Activated naive CD4-positive, alpha-beta T cell treated with anti-CD3 and anti-CD28 coated beads, Interleukin-2, amount 50 U/mL, for 24 hours (primary cell): Measurements from ENCODE around the gene TFDP1.
A peak's percentile ranks its signal among the peaks of the same experiment; 100 is the strongest.

Experiments
- H3K27ac Mint-ChIP-seq: one replicate; pipeline ENCODE4 v1.8.0; 2021; ENCODE audit warnings: mild to moderate bottlenecking, mixed read lengths
- H3K27me3 Mint-ChIP-seq: one replicate; pipeline ENCODE4 v1.8.0; 2021; ENCODE audit warnings: mixed read lengths
- H3K36me3 Mint-ChIP-seq: one replicate; pipeline ENCODE4 v1.8.0; 2021; ENCODE audit warnings: mixed read lengths
- H3K4me1 Mint-ChIP-seq: one replicate; pipeline ENCODE4 v1.8.0; 2021; ENCODE audit warnings: mixed read lengths
- H3K4me3 Mint-ChIP-seq: one replicate; pipeline ENCODE4 v1.8.0; 2021; ENCODE audit warnings: mild to moderate bottlenecking, mixed read lengths
- H3K9me3 Mint-ChIP-seq: one replicate; pipeline ENCODE4 v1.8.0; 2021; ENCODE audit warnings: mixed read lengths

The TFDP1 gene

DNA sequence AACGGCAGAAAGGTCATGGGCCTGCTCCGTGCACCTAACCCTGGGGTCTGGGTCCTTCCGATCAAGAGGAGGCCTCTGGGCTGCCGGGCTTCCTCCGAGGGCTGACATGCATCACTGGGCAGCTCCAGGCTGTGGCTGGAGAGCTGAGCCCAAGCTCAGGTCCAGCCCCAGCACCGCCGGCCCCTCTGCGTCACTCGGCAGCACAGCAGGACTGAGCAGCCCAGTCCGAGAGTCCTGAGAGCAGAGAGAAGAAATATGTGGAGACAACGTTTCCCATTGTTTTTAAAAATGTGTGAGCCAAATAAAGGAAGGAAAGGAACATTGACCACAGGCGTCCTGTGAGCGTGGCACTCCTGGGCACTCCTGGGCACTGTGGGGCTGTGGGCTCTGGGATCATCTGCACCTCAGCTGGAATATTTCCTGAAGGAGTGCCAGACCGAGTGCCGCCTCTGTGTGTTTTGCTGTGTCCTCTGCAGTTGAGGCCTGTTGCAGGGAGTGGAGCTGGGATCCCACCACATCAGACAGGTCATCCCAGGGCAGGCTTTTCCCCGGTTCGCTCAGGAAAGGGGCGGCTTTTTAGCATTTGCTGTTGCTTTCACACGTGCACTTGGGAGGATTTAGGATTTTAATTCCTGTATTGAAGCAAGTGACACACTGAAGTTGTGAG lies 37.8 kb upstream of the TFDP1 start:
- H3K4me3 Mint-ChIP-seq, result no peak overlapping the region
- peaks cover 6% of the 10 kb centered on the region for H3K4me1 Mint-ChIP-seq
- no peaks in the 10 kb centered on the region for H3K9me3 Mint-ChIP-seq
- peak overlapping the region; percentile 46 for H3K27ac Mint-ChIP-seq
- H3K27me3 Mint-ChIP-seq, result no peaks in the 10 kb centered on the region
- peaks cover 8% of the 10 kb centered on the region for H3K36me3 Mint-ChIP-seq

DNA sequence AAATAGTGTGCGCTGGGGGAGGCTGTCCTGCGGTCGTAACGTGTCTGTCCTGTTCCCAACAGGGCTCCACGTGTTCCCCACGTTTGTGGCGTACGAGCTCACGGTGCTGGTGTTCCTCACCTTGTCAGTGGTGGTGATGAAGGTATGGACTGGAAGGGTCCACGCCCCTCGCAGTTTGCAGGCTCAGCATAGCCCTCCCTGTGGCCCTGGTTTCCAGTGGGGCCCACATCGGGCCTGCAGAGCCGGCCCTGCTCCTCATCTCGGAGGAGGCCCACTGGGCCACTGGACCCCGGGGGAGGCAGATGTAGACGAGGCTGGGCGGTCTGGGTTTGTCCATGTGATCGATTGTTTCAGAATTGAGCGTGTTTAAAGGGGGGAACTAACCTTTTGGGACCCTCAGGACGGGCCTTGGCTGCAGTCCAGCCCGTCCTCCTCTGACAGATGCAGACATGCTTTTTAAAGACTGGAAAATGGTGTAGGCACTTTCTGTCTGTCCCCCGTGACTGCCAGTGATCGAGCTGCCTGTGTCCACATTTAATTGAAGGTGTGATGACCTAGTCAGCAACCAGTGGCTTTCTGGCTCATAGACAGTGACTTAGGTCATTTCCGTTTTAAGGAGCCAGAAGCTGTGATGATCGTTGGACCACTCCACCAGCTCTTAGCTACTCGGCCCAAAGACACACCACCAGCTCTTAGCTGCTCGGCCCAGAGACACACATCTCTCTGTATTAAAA lies 37.1 kb upstream of the TFDP1 start:
- no peak overlapping the region for H3K4me3 Mint-ChIP-seq
- H3K27ac Mint-ChIP-seq, result no peak overlapping the region
- peaks cover 8% of the 10 kb centered on the region for H3K36me3 Mint-ChIP-seq
- no peaks in the 10 kb centered on the region for H3K27me3 Mint-ChIP-seq
- peaks cover 6% of the 10 kb centered on the region for H3K4me1 Mint-ChIP-seq
- H3K9me3 Mint-ChIP-seq, result no peaks in the 10 kb centered on the region

DNA sequence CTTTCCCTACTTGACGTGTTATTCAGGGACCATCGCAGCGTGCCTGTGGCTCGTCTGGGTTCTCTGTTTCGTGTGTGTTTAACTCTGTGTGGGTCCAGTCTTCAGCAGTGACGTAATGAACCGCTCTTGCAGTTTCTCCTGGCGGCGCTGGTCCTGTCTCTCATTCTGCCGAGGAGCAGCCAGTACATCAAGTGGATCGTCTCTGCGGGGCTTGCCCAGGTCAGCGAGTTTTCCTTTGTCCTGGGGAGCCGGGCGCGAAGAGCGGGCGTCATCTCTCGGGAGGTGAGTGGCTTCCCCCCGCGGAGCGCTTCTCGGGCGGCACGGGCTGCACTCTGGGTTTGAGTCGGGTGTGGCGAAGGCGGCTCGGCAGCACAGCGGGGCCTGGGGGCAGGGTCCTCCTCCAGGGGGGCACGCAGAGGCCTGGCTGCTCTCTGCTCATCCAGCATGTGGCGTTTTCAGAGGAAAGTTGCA lies 36.3 kb upstream of the TFDP1 start:
- Mint-ChIP-seq H3K4me1 (peaks cover 6% of the 10 kb centered on the region), H3K4me3 (no peak overlapping the region), H3K36me3 (peaks cover 9% of the 10 kb centered on the region), H3K9me3 (no peaks in the 10 kb centered on the region), H3K27ac (no peak overlapping the region), H3K27me3 (no peaks in the 10 kb centered on the region)

DNA sequence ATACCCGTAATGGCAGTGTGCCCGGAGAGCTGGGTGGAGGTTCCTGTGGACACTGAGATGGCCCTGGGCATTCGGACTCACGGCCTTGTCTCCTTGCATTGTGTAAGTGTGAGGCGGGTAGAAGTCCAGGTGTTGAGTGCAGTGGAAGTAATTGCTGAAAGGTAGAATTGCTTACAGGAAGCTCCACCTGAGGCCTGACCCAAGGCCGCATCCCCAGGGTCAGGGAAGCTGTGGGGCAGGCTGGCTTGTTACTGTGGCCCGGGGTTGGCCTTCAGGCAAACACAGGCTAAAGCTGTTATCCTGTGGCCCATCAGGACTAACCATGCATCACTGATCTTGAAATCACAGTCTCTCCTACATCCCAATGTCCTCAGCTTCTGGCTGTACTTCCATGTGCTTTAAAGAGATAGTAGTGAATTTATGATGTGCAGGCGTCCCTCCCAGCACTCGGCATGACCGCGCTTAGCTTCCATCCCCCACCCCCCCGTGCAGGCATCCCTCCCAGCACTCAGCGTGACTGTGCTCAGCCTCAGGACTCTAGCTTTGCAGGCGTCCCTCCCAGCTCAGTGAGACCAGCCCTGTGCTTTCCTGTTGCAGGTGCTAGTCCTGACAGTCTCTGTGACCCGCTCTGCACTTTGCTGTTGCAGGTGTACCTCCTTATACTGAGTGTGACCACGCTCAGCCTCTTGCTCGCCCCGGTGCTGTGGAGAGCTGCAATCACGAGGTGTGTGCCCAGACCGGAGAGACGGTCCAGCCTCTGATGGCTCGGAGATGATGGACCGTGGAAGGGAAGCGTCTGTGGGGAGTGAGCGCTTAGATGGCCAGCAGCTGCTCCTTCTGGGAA lies 35.6 kb upstream of the TFDP1 start:
- H3K36me3 Mint-ChIP-seq, result peaks cover 8% of the 10 kb centered on the region
- no peak overlapping the region for H3K27ac Mint-ChIP-seq
- H3K4me1 Mint-ChIP-seq, result no peaks in the 10 kb centered on the region
- H3K27me3 Mint-ChIP-seq, result no peaks in the 10 kb centered on the region
- no peaks in the 10 kb centered on the region for H3K9me3 Mint-ChIP-seq
- no peak overlapping the region for H3K4me3 Mint-ChIP-seq

DNA sequence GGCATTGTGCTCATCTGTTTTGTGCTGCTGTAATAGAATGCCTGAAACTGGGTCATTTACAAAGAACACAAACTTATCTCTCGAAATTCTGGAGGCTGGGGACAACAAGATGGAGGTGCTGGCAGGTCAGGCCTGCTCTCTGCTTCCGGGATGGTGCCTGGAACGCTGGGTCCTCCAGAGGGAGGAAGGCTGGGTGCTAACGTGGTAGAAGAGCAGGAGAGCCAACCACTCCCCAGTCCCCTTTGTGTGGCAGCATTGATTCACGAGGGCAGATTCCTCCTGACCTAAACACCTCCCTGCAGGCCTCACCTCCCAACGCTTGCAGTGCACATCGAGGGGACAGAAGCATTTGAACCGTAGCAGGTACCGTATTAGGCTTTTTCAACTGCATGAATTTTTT lies 34.1 kb upstream of the TFDP1 start:
- peaks cover 8% of the 10 kb centered on the region for H3K36me3 Mint-ChIP-seq
- no peaks in the 10 kb centered on the region for H3K4me1 Mint-ChIP-seq
- no peak overlapping the region for H3K4me3 Mint-ChIP-seq
- no peaks in the 10 kb centered on the region for H3K27me3 Mint-ChIP-seq
- H3K9me3 Mint-ChIP-seq, result no peaks in the 10 kb centered on the region
- no peak overlapping the region for H3K27ac Mint-ChIP-seq

GRCh38 chr13:113551081-113552000 lies 33.2 kb upstream of the TFDP1 start:
- Mint-ChIP-seq H3K4me1 (no peaks in the 10 kb centered on the region), H3K9me3 (no peaks in the 10 kb centered on the region), H3K27ac (no peak overlapping the region), H3K36me3 (peaks cover 8% of the 10 kb centered on the region), H3K4me3 (no peak overlapping the region), H3K27me3 (no peaks in the 10 kb centered on the region)

- Mint-ChIP-seq H3K9me3 (no peaks in the 10 kb centered on the region), H3K4me1 (no peaks in the 10 kb centered on the region), H3K36me3 (peaks cover 8% of the 10 kb centered on the region), H3K27ac (no peak overlapping the region), H3K27me3 (no peaks in the 10 kb centered on the region), H3K4me3 (no peak overlapping the region)
Observed at GRCh38 chr13:113552079-113552478, 32.5 kb upstream of the TFDP1 start.

GRCh38 chr13:113552786-113553434 lies 31.6 kb upstream of the TFDP1 start:
- Mint-ChIP-seq H3K4me3 (no peak overlapping the region), H3K36me3 (peaks cover 8% of the 10 kb centered on the region), H3K27me3 (no peaks in the 10 kb centered on the region), H3K27ac (no peak overlapping the region), H3K9me3 (no peaks in the 10 kb centered on the region), H3K4me1 (no peaks in the 10 kb centered on the region)

DNA sequence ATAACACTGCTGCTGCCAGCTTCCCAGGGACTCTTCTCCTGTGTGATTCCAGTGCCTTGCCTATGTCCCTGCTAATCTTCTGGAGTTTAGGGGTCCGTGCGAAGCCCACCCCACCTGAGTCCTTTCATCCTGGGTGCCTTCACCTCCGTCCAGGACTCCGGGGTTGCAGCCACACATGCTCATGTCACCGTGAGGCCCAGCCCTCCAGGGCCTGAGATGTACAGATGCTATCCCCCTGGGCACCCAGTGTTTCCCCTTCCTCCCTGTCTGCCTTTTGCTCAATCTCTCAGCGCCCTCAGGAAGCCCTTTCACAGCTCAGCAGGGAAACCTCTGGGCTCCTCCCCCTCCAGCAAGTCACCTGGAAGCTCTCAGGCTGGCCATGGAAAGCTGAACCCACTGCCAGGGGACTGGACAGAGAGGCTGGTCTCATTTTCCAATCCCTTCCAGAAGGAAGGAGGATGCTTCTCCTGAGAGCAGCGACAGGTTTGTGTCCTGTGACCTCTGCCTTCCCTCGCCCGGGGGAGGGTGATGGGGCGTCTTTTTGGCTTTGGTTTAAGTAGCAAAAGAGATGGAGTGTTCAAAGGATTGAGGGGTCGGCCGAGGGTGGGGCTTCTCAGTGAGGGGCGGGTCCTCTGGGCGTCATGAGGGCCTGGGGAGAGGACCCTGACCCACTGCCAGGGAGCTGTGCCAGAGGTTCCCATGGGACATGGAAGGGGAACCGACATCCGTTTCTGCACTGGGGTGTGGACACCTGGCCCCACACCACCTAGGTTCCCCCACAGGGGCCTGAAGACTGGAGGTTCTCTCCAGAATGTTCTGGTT lies 30.8 kb upstream of the TFDP1 start:
- H3K36me3 Mint-ChIP-seq, result peaks cover 8% of the 10 kb centered on the region

DNA sequence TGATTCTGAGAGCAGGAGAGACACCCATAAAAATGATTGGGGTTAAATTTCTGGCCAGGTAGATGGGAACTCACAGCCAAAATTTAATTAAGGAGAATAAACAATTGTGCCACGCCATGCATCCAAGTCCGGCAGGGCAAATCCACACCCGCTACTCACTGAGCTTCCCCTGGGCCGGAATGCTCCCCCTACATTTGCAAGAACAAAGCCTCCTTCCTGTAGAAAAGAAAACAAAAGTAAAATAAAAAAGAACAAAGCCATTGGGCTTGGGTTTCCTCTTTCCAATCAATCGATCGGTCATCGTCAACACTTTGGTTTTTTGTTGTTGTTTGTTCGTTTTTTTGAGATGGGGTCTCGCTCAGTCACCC lies 30.2 kb upstream of the TFDP1 start:
- no peak overlapping the region for H3K27ac Mint-ChIP-seq
- no peak overlapping the region for H3K4me3 Mint-ChIP-seq
- peaks cover 6% of the 10 kb centered on the region for H3K36me3 Mint-ChIP-seq

More for the DNA sequence above, 30.8 kb upstream of the TFDP1 start:
- Mint-ChIP-seq H3K9me3 (no peaks in the 10 kb centered on the region), H3K27ac (no peak overlapping the region), H3K4me3 (no peak overlapping the region), H3K27me3 (no peaks in the 10 kb centered on the region), H3K4me1 (no peaks in the 10 kb centered on the region)

DNA sequence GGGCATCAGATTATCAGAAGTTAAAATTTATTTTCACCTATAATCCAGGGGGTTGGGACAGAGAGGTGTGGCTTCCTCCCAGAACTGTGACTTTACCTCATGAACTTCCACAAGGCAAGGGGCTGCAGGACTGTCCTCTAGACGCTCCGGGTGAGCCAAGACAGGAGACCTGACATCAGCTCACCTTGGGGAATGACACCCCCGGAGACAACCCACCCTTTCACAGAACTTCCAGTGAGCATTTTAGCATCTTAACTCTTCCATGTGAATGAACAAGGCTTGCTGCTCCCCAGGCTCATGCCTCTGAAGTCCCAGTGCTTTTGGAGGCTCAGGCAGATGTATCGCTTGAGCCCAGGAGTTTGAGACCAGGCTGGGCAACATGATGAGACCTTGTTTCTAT lies 29.4 kb upstream of the TFDP1 start:
- Mint-ChIP-seq H3K27me3 (no peaks in the 10 kb centered on the region), H3K4me3 (no peak overlapping the region), H3K4me1 (no peaks in the 10 kb centered on the region), H3K36me3 (peaks cover 6% of the 10 kb centered on the region), H3K27ac (no peak overlapping the region), H3K9me3 (no peaks in the 10 kb centered on the region)

More for the DNA sequence above, 30.2 kb upstream of the TFDP1 start:
- Mint-ChIP-seq H3K9me3 (no peaks in the 10 kb centered on the region), H3K27me3 (no peaks in the 10 kb centered on the region), H3K4me1 (no peaks in the 10 kb centered on the region)

DNA sequence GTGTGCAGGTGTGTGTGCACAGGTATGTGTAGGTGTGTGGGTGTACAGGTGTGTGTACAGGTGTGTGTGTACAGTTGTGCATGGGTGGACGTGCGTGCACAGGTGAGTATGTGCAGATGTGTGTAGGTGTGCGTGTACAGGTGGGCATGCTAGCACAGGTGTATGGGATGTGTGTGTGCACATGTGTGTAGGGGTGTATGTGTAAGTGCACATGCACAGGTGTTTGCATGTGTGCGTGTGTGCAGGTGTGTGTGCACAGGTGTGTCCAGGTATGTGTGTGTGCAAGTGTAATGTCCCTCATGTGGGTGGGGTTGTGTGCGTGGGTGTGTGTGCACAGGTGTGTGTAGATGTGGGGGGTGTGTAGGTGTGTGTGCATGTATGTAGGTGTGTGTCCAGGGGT lies 27.5 kb upstream of the TFDP1 start:
- peaks cover 1% of the 10 kb centered on the region for H3K36me3 Mint-ChIP-seq
- no peaks in the 10 kb centered on the region for H3K9me3 Mint-ChIP-seq
- no peaks in the 10 kb centered on the region for H3K27me3 Mint-ChIP-seq
- no peak overlapping the region for H3K4me3 Mint-ChIP-seq
- no peaks in the 10 kb centered on the region for H3K4me1 Mint-ChIP-seq
- H3K27ac Mint-ChIP-seq, result no peak overlapping the region

DNA sequence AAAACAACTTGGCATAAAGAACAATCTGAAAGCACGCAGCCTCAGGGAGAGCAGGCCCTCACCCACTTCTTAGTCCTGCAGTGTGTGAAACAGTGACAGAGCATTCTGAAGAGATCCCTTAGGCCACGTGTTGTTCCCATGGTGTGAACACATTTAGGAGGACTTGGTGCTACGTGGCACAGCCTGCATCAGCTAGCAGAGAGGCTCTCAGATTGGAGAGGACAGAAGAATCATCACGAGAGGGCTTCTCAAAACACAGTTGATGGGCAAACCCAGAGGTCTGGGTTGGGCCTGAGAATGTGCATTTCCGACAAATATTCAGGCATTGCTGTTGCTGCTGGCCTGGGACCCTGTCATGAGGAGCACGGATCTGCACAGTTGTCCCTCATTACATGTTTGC lies 26.1 kb upstream of the TFDP1 start:
- Mint-ChIP-seq H3K4me1 (peaks cover 4% of the 10 kb centered on the region), H3K4me3 (no peak overlapping the region), H3K27ac (no peak overlapping the region), H3K36me3 (no peaks in the 10 kb centered on the region), H3K27me3 (no peaks in the 10 kb centered on the region), H3K9me3 (no peaks in the 10 kb centered on the region)

- Mint-ChIP-seq H3K27ac (no peak overlapping the region), H3K36me3 (no peaks in the 10 kb centered on the region), H3K4me3 (no peak overlapping the region), H3K4me1 (peaks cover 4% of the 10 kb centered on the region), H3K27me3 (no peaks in the 10 kb centered on the region), H3K9me3 (no peaks in the 10 kb centered on the region)
Observed at GRCh38 chr13:113559061-113559460, 25.5 kb upstream of the TFDP1 start.
